GM08714 (cell line): Measurements from ENCODE around the gene SLC5A7.

ENCODE experiments used
- H3K4me3 ChIP-seq: fragments of 200-500 bp; sonication (Bioruptor generic); 2 replicates; pipeline ENCODE4 v1.5.1; 2014; ENCODE audit warnings: mild to moderate bottlenecking, low read length, inconsistent platforms
- ZNF274 ChIP-seq: IDR thresholded peaks from 2 replicates; pipeline ENCODE4 v1.6.1; 2012; ENCODE audit warnings: mild to moderate bottlenecking, low read depth, low read length

Gene SLC5A7

GRCh38 chr2:108029496-108029895 lies 43.2 kb downstream of the SLC5A7 start:
- TF ChIP-seq ZNF274, result no peak
- no peak overlapping the region for H3K4me3 ChIP-seq

GRCh38 chr2:108029912-108030311 lies 43.6 kb downstream of the SLC5A7 start:
- TF ChIP-seq ZNF274, result no peak
- H3K4me3 ChIP-seq, result no peak overlapping the region

- TF ChIP-seq ZNF274, result no peak
- H3K4me3 ChIP-seq, result no peak overlapping the region
Measured at GRCh38 chr2:108031471-108031941, 45.2 kb downstream of the SLC5A7 start.

GRCh38 chr2:108034843-108035242 lies 48.5 kb downstream of the SLC5A7 start:
- no peak for TF ChIP-seq ZNF274

GRCh38 chr2:108048752-108049151 lies 62.4 kb downstream of the SLC5A7 start:
- TF ChIP-seq ZNF274, result no peak
- H3K4me3 ChIP-seq, result no peak overlapping the region

More at GRCh38 chr2:108034843-108035242, 48.5 kb downstream of the SLC5A7 start:
- H3K4me3 ChIP-seq, result no peak overlapping the region

GRCh38 chr2:108058576-108059137 lies 72.3 kb downstream of the SLC5A7 start:
- no peak for TF ChIP-seq ZNF274
- no peak overlapping the region for H3K4me3 ChIP-seq

GRCh38 chr2:108061439-108062042 lies 75.2 kb downstream of the SLC5A7 start:
- H3K4me3 ChIP-seq, result no peak overlapping the region
- no peak for TF ChIP-seq ZNF274
